GM18526 (cell line): ENCODE data around the gene EVA1C.

Experiments used
- POLR2A ChIP-seq: IDR thresholded peaks from 3 replicates; pipeline ENCODE4 v1.6.1; 2011; ENCODE audit not compliant: insufficient read length; ENCODE audit errors: extremely low read depth

The EVA1C gene

DNA sequence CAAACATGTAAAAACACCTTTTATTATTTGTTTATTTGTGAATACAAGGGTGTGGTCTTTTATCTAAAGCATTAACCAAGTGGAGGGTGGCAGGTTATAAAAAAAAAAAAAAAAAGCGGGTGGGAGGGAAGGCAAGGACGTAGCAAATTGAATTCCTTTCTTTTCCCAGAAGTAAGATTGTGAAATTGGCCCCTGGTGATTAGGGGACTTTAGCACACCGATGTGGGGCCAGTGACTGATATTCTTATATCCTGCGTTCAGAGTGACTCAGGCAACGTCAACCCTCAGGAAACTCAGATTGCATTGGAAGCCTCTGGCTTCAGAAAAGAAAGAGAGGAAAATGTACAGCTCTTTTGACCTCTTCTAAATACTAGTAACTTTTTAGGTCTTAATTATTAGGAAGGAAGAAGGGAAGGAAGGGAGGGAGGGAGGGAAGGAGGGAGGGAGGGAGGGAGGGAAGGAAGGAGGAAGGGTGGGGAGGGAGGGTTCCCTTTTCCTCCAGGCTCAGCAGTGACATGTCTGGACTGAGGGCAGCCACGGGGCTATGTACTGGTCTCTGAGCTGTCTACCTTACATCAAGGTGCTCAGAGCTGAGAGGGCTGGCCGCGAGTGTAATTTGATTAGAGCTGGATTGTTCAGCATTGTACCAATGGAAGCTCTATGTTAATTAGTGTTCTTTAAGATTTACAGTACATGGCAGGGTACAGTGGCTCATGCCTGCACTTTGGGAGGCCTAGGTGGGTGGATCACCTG, 30.2 kb downstream of the EVA1C start:
- no peak for TF ChIP-seq POLR2A

DNA sequence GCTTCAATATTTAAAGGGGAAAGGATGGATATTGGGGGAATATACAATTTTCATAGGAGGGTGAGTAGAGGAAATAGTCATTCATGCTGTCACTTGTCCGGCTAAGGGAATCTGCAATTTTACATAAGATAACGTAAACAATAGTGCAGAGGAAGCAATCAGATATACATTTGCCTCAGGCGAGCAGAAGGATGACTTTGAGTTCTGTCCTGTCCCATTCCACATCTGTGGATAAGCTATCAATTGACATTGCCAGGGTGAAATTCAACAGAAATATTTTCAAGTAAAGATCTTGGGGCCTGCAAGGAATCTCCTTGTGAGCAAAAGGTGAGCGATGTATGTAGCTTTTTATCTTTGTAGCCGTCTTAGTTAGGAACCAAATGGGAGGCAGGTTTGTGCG, 32.6 kb downstream of the EVA1C start:
- no peak for TF ChIP-seq POLR2A

DNA sequence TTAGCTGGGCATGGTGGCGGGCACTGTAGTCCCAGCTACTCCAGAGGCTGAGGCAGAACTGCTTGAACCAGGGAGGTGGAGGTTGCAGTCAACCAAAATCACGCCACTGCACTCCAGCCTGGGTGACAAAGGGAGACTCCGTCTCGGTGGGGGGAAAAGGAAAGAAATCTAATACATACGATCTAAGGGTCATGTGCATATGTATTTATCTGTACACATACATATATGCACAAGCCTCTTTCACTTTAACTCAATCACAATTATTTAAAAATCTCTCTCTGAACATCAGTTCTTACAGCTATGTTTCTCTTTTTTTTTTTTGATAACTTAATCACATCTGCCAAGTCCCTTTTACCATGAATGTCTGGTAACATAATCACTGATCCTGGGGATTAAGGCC, 34.7 kb downstream of the EVA1C start:
- no peak for TF ChIP-seq POLR2A

DNA sequence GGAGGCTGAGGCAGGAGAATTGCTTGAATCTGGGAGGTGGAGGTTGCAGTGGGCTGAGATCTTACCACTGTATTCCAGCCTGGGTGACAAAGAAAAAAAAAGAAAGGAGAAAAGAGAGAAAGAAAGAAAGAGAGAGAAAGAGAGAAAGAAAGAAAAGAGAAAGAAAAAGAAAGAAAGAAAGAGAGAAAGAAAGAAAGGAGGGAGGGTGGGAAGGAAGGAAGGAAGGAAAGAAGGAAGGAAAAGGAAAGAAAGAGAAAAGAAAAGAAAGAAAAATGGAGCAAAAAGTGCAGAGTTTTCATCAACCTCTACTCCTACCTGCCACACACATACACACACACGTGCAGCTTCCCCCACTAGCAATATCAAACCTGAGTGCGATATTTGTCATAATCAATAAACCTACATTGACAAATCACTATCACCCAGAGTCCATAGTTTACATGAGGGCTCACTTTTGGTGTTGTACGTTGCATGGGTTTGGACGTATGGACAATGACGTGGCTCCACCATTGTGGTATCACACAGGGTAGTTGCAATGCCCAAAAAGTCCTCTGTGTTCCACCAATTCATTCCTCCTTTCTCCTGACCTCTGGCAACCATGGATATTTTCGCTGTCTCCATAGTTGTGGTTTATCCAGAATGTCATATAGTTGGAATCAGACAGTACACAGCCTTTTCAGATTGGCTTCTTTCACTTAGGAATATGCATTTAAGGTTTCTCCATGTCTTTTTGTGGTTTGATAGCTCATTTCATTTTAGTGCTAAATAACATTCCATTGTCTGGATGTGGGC, 36.5 kb downstream of the EVA1C start:
- TF ChIP-seq POLR2A = no peak

DNA sequence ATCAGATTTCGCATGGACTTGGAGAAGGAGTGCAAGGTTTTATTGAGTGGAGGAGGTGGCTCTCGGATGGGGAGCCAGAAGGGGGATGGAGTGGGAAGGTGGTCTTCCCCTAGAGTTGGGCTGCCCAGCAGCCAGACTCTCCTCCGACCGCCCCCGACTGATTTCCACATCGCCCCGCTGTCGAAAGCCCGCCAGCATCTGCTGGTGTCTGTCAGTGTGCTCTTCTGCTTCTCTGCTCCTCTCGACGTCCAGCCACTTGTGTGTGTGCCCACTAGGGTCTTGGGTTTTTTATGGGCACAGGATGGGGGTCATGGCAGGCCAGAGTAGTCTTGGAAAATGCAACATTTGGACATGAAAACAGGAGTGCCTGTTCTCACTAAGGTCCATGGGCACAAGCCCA, 40.1 kb downstream of the EVA1C start:
- no peak for TF ChIP-seq POLR2A

DNA sequence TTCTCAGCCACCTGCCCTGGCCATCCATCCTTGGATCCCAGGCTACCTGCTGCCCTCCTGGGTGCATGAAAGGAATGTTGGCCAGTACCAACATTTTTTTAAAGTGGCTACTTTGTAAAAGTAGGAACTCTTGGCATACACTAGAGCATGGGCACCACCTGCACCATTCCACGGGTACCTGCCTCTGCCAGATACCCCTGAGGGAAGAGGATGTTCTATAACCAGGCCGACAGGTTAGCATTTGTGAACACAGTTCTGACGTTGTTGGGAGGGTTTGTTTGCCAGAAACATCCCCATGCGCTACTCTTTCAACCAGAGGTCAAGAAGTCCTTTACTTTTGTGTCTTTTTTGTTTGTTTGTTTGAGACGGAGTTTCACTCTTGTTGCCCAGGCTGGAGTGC, 43.0 kb downstream of the EVA1C start:
- no peak for TF ChIP-seq POLR2A

DNA sequence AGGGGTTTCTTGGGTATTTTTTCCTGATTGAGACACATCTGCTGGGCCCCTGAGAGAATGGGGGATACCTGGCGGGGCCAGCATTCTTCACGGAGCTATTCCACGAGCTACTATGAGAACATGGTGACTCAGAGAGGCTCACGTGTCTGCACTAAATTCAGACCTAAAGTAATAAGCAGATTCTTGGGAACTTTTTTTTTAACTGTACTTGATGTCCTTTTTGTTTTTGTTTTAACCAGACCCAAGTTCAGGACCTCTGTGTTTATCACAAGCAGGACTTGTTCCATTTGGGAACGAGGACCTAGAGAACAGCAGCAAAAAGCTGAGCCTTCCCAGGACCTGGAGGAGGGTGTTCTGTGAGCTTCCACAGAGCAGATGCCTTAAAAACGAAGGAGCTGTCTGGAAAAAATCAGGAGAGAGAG, 44.0 kb downstream of the EVA1C start:
- TF ChIP-seq POLR2A = no peak

DNA sequence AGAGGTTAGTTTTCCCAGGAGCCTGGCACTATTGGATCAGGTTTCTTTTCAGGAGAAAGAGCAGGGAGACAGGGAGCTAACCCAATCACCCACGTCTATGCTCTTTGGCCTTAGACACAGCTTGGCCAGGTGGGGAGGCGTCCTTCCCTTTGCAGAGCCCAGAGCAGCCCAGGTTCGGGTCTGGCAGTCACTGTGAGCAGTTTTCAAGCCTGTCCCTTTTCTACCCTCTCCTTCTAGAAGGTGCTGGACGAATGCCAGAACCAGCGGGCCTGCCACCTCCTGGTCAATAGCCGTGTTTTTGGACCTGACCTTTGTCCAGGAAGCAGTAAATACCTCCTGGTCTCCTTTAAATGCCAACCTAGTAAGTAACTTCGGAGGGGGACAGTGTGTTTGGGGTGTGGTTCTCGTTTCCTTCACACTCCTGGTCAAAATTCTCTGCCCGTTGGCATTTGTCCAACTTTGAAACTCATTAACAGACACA, 44.9 kb downstream of the EVA1C start:
- TF ChIP-seq POLR2A = no peak

DNA sequence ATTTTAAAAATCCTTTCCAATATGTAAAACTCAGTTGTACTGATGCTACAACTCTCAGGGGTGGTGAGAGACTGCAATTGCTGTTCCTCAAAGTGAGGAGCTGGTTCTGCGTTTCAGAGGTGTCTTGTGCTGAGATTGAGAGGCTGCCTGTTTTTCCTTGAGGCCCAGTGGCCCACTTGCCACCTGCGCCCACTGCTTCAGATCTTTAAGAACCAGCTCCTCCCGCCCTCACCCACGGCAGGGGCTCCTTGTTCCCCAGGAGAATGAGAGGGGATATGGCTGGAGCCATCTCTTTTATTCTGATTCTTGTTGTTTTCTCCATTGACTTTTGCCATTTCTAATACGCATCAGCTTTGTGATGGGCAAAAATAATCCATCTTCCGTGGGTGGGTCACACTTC, 45.5 kb downstream of the EVA1C start:
- no peak for TF ChIP-seq POLR2A

DNA sequence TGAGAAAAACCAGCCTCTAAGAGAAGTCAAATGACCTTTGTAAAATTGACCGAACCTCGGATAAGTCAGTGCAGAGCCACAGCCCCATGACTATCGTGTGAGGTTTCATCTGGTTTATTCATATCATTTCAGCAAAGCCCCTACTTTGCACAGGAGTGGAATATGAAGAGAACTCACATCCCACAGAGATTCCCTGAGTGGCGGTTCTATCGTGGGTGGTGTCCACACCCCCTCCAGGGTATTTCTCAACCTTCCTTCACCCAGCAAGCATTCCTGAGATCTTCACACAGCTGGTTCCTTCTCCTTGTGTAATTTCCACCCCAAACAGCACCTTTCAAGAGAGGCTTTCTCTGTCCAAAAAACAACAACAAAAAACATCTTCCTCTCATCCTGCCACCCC, 47.5 kb downstream of the EVA1C start:
- no peak for TF ChIP-seq POLR2A

DNA sequence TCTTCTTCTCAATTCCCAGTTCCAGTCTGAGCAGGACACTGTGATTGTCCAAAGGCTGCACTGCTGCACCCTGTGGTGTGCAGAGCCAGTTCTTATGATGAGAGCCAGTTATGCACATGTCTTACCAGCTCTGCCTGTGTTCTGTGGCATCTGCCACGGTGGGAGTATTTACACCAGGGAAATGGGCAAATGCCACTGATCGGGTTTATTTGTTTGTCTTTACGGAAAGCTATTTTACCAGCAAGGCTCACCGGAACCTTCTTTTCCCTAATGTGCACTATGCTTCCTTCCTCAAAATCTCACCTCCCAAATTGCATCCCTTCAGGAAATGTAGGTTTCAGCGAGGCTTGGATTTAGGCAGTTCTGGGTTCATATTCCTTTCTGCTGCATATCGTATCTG, 49.0 kb downstream of the EVA1C start:
- TF ChIP-seq POLR2A = no peak

DNA sequence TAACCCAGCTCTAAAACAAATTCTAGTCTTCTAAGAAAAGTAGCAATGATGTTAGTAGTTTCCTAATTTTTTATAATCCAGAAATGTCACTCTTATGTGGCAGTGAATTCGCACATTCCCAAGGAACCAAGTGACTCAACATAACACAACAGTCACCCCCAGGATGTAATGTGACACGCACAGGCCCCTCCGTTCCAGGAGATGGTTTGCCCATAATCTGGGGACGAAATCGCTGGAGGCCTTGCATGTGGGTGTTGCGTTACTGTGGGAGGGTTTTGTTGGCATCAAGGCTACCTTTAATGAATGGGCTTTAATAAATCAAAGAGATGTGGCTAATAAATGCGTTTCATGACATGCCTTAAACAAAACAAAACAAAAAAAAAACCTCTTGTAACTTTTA, 50.9 kb downstream of the EVA1C start:
- TF ChIP-seq POLR2A = no peak

DNA sequence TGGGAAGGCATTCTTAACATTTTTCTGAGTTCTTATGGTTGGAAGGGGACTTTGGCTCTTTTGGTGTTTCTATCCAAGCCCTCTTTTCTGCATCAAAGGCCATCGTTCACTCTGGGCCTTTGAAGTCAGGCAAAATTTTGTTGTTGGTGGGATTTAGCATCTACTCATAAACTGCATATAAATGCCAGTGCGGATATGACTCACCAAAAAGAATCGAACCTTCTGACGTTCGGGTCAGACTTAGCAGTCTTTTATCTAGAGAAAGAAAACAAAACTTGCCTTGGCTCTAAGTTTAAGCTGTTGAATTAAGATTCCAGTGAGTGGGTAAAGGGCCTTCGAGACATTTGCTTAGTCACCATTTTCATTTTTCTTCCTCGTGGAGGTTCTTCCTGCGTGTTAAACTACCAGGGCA, 51.4 kb downstream of the EVA1C start:
- no peak for TF ChIP-seq POLR2A

DNA sequence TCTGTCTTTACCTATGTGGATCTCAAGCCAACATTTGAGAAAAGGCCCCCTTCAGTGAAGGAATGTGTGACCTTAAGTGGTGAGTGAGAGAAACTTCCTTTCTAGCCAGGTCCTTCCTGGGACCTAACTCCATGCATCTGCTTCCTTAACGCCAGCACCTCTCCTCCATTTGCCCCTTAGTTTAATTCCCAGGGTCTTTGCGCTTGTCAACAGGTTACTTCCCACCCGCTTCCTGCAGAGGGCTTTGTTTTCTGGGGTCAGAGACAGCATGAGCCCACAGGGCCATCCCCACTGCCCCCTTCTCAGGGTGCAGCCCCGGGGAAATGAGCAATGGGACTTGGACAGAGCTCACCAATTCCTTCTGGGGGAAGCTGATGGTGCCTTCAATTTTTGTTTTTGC, 54.8 kb downstream of the EVA1C start:
- TF ChIP-seq POLR2A = no peak

DNA sequence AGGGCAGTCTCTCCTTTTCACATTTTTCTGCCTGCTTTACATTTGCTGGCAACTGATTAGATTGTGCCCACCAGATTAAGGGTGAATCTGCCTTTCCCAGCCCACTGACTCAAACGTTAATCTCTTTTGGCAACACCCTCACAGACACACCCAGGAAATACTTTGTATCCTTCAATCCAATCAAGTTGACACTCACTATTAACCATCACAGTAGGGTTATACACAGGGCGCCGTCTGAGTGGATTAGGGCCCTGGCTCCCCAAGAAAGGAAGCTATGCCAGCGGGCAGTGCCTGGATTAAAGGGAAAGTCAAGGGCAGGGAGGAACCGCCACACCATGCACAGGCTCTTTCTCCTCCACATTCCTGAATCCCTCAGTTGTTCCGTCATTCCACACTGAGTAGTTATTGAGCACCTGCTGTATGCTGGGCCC, 56.2 kb downstream of the EVA1C start:
- TF ChIP-seq POLR2A = no peak

DNA sequence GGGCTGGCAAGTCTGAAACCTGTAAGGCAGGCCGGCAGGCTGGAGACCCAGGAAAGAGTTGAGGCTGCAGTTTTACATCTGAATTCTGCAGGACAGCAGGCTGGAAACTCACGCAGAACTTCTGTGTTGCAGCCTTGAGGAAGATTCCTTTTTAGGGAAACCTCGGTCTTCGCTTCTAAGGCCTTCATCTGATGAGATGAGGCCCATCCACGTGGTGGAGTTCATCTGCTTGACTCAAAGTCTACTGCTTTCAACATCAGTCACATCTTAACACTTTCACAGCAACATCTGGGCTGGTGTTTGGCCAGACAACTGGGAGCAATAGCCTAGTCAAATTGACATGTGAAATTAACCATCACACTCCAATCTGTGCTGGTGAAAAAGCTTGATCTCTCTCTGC, 57.1 kb downstream of the EVA1C start:
- TF ChIP-seq POLR2A = no peak
